HG03469 (cell line): ENCODE results near the gene HYOU1.
"Not testable (repeated sequence)": the region's sequence is repeated elsewhere in the genome, so short reads cannot be mapped to it uniquely, and the experiment has no call there.

Experiments
- ATAC-seq: cut with Tn5 transposase; IDR thresholded peaks from one replicate; pipeline ENCODE4 v1.9.1; 2021; ENCODE audit warnings: mild to moderate bottlenecking, moderate library complexity, moderate number of reproducible peaks; ENCODE audit not compliant: unreplicated experiment

The HYOU1 gene

GRCh38 chr11:119021631-119022030 lies 35.4 kb downstream of the HYOU1 start:
- ATAC-seq: no peak

- ATAC-seq: no peak
Measured at GRCh38 chr11:119019996-119020395, 37.0 kb downstream of the HYOU1 start.

GRCh38 chr11:119018074-119018938 lies 38.7 kb downstream of the HYOU1 start, which contains the start of the genes RPS25 and TRAPPC4:
TSS of gene RPS25 (minus strand) at chr11:119018343. CDS start at chr11:119018284, 59 bp downstream.
TSS of gene TRAPPC4 (plus strand) at chr11:119018766. CDS start at chr11:119018796, 30 bp downstream.
- ATAC-seq: peak; percentile 72

- not testable (repeated sequence) for ATAC-seq
Measured at GRCh38 chr11:119017377-119017776, 39.6 kb downstream of the HYOU1 start.

GRCh38 chr11:119016216-119017009 lies 40.6 kb downstream of the HYOU1 start:
- ATAC-seq: no peak

- no peak for ATAC-seq
Measured at GRCh38 chr11:119015054-119015611, 41.9 kb downstream of the HYOU1 start.

- no peak for ATAC-seq
Measured at GRCh38 chr11:119014209-119014924, 42.6 kb downstream of the HYOU1 start.

GRCh38 chr11:119012629-119013170 lies 44.3 kb downstream of the HYOU1 start:
- ATAC-seq: no peak

GRCh38 chr11:119011476-119012053 lies 45.4 kb downstream of the HYOU1 start:
- ATAC-seq: no peak

- ATAC-seq: no peak
Measured at GRCh38 chr11:119006656-119007055, 50.3 kb downstream of the HYOU1 start.

GRCh38 chr11:119000906-119001305 lies 56.1 kb downstream of the HYOU1 start:
- ATAC-seq: no peak

- ATAC-seq: no peak
Measured at GRCh38 chr11:118998822-118999221, 58.2 kb downstream of the HYOU1 start.

GRCh38 chr11:118998388-118998717 lies 58.7 kb downstream of the HYOU1 start:
- no peak for ATAC-seq

GRCh38 chr11:118997627-118998387 lies 59.2 kb downstream of the HYOU1 start, which contains the start of gene CENATAC:
TSS of gene CENATAC (plus strand) at chr11:118998138. CDS start at chr11:118998198, 60 bp downstream.
- ATAC-seq: peak; percentile 85

- peak; percentile 2 for ATAC-seq
Measured at GRCh38 chr11:118996926-118997626, 59.9 kb downstream of the HYOU1 start.
